ENCODE measurements around the gene RSPH1.

DNA sequence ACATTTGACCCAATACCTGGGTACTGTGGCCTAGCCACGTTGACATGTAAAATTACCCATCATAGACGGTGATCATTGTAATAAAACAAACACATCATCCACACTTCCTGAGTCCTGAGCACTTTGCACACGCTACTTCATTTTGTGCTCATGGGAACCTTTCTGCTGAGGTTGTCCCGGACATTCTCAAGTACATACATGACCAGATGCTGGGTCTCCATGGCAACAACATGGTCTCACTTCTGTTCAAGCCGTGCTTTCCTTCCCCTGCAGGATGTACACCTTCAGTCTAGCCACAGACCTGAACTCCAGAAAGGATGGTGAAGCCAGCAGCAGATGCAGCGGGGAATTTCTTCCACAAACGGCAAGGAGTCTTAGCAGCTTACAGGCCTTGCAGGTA, 69.6 kb downstream of the RSPH1 start:
- TF ChIP-seq ARNTL (CRISPR knock-in tag; IDR thresholded peaks at IDR 0.05; ENCODE audit: borderline replicate concordance, low read depth) = no peak
- TF ChIP-seq ISL1 (CRISPR knock-in tag; IDR thresholded peaks at IDR 0.05) = no peak
- TF ChIP-seq ZNF8 (CRISPR knock-in tag; IDR thresholded peaks at IDR 0.05) = no peak
- no peak for TF ChIP-seq TSHZ2 (CRISPR knock-in tag; IDR thresholded peaks at IDR 0.05)
- TF ChIP-seq TCF4 (CRISPR knock-in tag; IDR thresholded peaks at IDR 0.05; ENCODE audit: borderline replicate concordance) = no peak
- no peak for TF ChIP-seq ZFP3 (CRISPR knock-in tag; IDR thresholded peaks at IDR 0.05)
